Endothelial cell of umbilical vein (primary cell): ENCODE data around the gene EP400. TPM values are rescaled to one million over a fixed set of nuclear protein-coding genes. Genes with fewer than 3 reads are reported as not detected.
A peak's percentile ranks its signal among the peaks of the same experiment; 100 is the strongest.
"Not testable (repeated sequence)": the region's sequence is repeated elsewhere in the genome, so short reads cannot be mapped to it uniquely, and the experiment has no call there.

Experiments used
- BruUV-seq: library from RNA; stranded (reverse); fragments of 400-500 nt; replicated peaks from 2 replicates; lab custom pipeline; 2021; lab: Mats Ljungman, UMichigan
- CTCF ChIA-PET: fragments of 300-600, 350-600 bp; sonication (Branson Sonifier 250); formaldehyde crosslinking; loops from one replicate; lab custom pipeline; 2021; ENCODE audit warnings: antibody characterized with exemption, inconsistent platforms; lab: Charles Lee
- POLR2A ChIA-PET: fragments of 300-600, 350-600 bp; sonication (Branson Sonifier 250); formaldehyde crosslinking; loops from one replicate; lab custom pipeline; 2021; ENCODE audit warnings: antibody characterized with exemption, inconsistent platforms; lab: Charles Lee
- DNase-seq: peaks from one replicate; pipeline ENCODE4 v3.0.0-alpha.2; 2011; ENCODE audit warnings: low read depth, low spot score
- FAIRE-seq: peaks from 2 replicates; lab custom pipeline; 2011; peaks lifted over from hg19 to GRCh38; lab: Jason Lieb, UNC
- H2AFZ ChIP-seq: 2 replicates; pipeline ENCODE4 v1.6.0; 2012; ENCODE audit warnings: low read depth, low read length, control low read depth, inconsistent platforms
- H3K27ac ChIP-seq: 2 replicates; pipeline ENCODE4 v1.5.1; 2011; ENCODE audit warnings: low read depth, mild to moderate bottlenecking, control low read depth, low read length, moderate library complexity; ENCODE audit not compliant: insufficient read depth
- H3K27me3 ChIP-seq, 2 experiments: 2 replicates each; pipeline versions ENCODE4 v1.6.0 to v1.6.1; 2011; ENCODE audit warnings: low read length in 2 of 2, mixed read lengths in 1 of 2; ENCODE audit not compliant: control insufficient read depth in 2 of 2, insufficient read depth in 2 of 2
- H3K36me3 ChIP-seq, 2 experiments: 2 replicates in 1 of 2; 3 replicates in 1 of 2; pipeline ENCODE4 v1.5.1; 2011; ENCODE audit warnings: low read length in 2 of 2, mild to moderate bottlenecking in 1 of 2, moderate library complexity in 1 of 2; ENCODE audit not compliant: control insufficient read depth in 2 of 2, insufficient read depth in 2 of 2; ENCODE audit errors: extremely low read depth in 1 of 2
- H3K4me1 ChIP-seq: 3 replicates; pipeline ENCODE4 v1.5.1; 2011; ENCODE audit warnings: mild to moderate bottlenecking, low read length; ENCODE audit not compliant: control insufficient read depth, insufficient read depth; ENCODE audit errors: extremely low read depth
- H3K4me2 ChIP-seq: 2 replicates; pipeline ENCODE4 v1.6.1; 2011; ENCODE audit warnings: low read length, control low read depth, mixed read lengths; ENCODE audit not compliant: insufficient read depth
- H3K4me3 ChIP-seq, 3 experiments: fragments of 200-600 bp in 1 of 3; sonication (generic), shearing (Covaris generic) in 1 of 3; replicated peaks in 1 of 3; 2 replicates each; pipeline ENCODE4 v1.5.1; 2011 to 2016; ENCODE audit warnings: control low read depth in 3 of 3, low read length in 3 of 3, mild to moderate bottlenecking in 2 of 3, inconsistent platforms in 1 of 3, low read depth in 1 of 3, moderate library complexity in 1 of 3; ENCODE audit not compliant: insufficient read depth in 1 of 3
- H3K79me2 ChIP-seq: 2 replicates; pipeline ENCODE4 v1.6.0; 2012; ENCODE audit warnings: low read length, inconsistent platforms; ENCODE audit not compliant: control insufficient read depth, insufficient read depth
- H3K9ac ChIP-seq: replicated peaks from 2 replicates; pipeline ENCODE3; 2011; ENCODE audit warnings: low read length, control low read depth; ENCODE audit not compliant: insufficient read depth; ENCODE audit errors: extremely low read depth
- H3K9me1 ChIP-seq: replicated peaks from 3 replicates; pipeline ENCODE4 v1.6.0; 2011; ENCODE audit warnings: mild to moderate bottlenecking, low read length; ENCODE audit not compliant: control insufficient read depth, insufficient read depth; ENCODE audit errors: extremely low read depth
- H3K9me3 ChIP-seq: replicated peaks from 2 replicates; pipeline ENCODE4 v1.5.1; 2012; ENCODE audit warnings: low read length, inconsistent platforms; ENCODE audit not compliant: control insufficient read depth, insufficient read depth
- H4K20me1 ChIP-seq: replicated peaks from 2 replicates; pipeline ENCODE3; 2011; ENCODE audit warnings: mild to moderate bottlenecking, low read length; ENCODE audit not compliant: control insufficient read depth, insufficient read depth; ENCODE audit errors: extremely low read depth
- EZH2 ChIP-seq: IDR thresholded peaks from 2 replicates; pipeline ENCODE4 v1.6.1; 2012; ENCODE audit warnings: borderline replicate concordance, low read depth, mild to moderate bottlenecking, moderate library complexity, low read length, inconsistent platforms; ENCODE audit not compliant: severe bottlenecking
- FOS ChIP-seq: IDR thresholded peaks from 2 replicates; pipeline ENCODE4 v1.6.1; 2011; ENCODE audit warnings: mild to moderate bottlenecking, low read length, moderate library complexity, borderline replicate concordance; ENCODE audit not compliant: insufficient read depth
- GATA2 ChIP-seq: IDR thresholded peaks from 2 replicates; pipeline ENCODE4 v1.7.0; 2011; ENCODE audit warnings: low read depth, mild to moderate bottlenecking, moderate library complexity, mixed read lengths, low read length; ENCODE audit not compliant: insufficient read length, insufficient read depth
- JUN ChIP-seq: IDR thresholded peaks from 2 replicates; pipeline ENCODE4 v1.6.1; 2011; ENCODE audit warnings: borderline replicate concordance, low read depth; ENCODE audit not compliant: insufficient read length, insufficient read depth
- MYC ChIP-seq: IDR thresholded peaks from one replicate; pipeline ENCODE4 v1.6.1; 2011; ENCODE audit warnings: mild to moderate bottlenecking, low read depth, low read length
- POLR2A ChIP-seq: IDR thresholded peaks from 2 replicates; pipeline ENCODE4 v1.6.1; 2012; ENCODE audit warnings: low read depth, mild to moderate bottlenecking, control low read depth, low read length
- dilution Hi-C: fragments of 300-500 bp; cut with MboI; formaldehyde crosslinking; loops from one replicate; pipeline ENCODE4 v1.15.0; 2019; ENCODE audit warnings: low sequenced_read_pairs; ENCODE audit not compliant: extremely low pct_ligation_motif_present
- intact Hi-C: fragments of 100-400 bp; cut with micrococcal nuclease; formaldehyde crosslinking; loops from one replicate; pipeline ENCODE4 v1.10.0; 2022
- polyA plus RNA-seq, 4 experiments: library from polyadenylated mRNA; depleted of rRNA in 3 of 4; stranded (reverse) in 3 of 4; unstranded in 1 of 4; fragments of >200 nt; gene quantifications; 2 replicates each; pipeline versions ENCODE4 v1.2.1 to v1.2.3, GENCODE V29; 2011 to 2012; ENCODE audit warnings: missing spikeins in 1 of 4
- total RNA-seq: library from RNA; stranded (reverse); gene quantifications from 2 replicates; pipeline ENCODE4 v1.2.3, GENCODE V29; 2021
- TF ChIP-seq, protein P1 (sequence below): IDR thresholded peaks from 2 replicates; pipeline ENCODE4 v1.6.1; 2011; ENCODE audit not compliant: insufficient read depth, insufficient read length
- TF ChIP-seq, protein P2 (sequence below), 2 donors: IDR thresholded peaks; 1 replicate in 1 of 2; 2 replicates in 1 of 2; pipeline ENCODE4 v1.5.1; 2011; ENCODE audit warnings: low read length in 2 of 2, mild to moderate bottlenecking in 2 of 2, moderate library complexity in 2 of 2, control low read depth in 1 of 2, inconsistent platforms in 1 of 2, low read depth in 1 of 2; ENCODE audit not compliant: insufficient read depth in 1 of 2; ENCODE audit errors: extremely low read depth in 1 of 2

The EP400 gene
- total and polyA plus RNA-seq, 2 donors (not counting 3 experiments of a cell fraction or from before 2014, with no cell fraction given), result 9.0 to 57.7 TPM

DNA sequence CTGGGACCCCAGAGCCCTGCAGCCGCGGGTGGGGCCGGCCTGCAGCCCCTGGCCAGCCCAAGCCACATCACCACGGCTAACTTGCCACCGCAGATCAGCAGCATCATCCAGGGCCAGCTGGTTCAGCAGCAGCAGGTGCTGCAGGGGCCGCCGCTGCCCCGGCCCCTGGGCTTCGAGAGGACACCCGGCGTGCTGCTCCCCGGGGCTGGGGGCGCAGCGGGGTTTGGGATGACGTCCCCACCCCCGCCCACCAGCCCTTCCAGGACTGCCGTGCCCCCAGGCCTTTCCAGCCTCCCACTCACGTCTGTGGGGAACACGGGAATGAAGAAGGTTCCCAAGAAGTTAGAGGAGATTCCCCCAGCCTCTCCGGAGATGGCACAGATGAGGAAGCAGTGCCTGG, 11.6 kb downstream of the EP400 start:
- H3K4me2 ChIP-seq, FAIRE-seq, H3K36me3 ChIP-seq, H3K9ac ChIP-seq, H3K9me3 ChIP-seq, dilution Hi-C loops, H3K4me1 ChIP-seq, intact Hi-C loops, H3K27me3 ChIP-seq, H2AFZ ChIP-seq, H3K27ac ChIP-seq, H3K9me1 ChIP-seq, CTCF ChIA-PET, H3K4me3 ChIP-seq, DNase-seq, POLR2A ChIA-PET: not testable (repeated sequence)
- H4K20me1 ChIP-seq, result peaks cover 12% of the 10 kb centered on the region
- TSS peak; percentile 31 for BruUV-seq
- peaks cover 82% of the 10 kb centered on the region for H3K79me2 ChIP-seq

DNA sequence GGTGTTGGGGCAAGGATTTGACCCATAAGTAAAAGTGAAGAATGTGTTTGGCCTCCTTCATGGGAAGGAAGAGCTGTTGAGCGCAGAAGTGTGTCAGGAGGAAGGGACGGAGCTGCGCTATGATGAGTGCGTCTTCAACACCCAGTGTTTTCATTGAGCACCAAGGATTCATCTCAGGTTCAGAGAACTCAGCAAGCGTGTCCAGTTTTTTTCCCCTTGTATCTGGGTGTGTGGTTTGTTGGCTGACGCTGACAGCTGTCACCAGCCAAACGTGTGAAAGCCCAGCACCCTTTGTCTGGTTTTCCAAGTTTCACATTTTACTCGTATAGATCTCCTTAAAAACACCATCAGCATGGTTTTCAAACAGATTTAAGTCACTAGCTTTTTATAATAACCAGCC, 12.3 kb downstream of the EP400 start:
- dilution Hi-C loops (no loop called here), intact Hi-C loops (no loop called here)
- Histone ChIP-seq H3K27ac (no peak overlapping the region), H3K9ac (no peak overlapping the region), H4K20me1 (peaks cover 12% of the 10 kb centered on the region), H2AFZ (no peak overlapping the region), H3K9me3 (no peaks in the 10 kb centered on the region), H3K79me2 (peaks cover 78% of the 10 kb centered on the region), H3K36me3 (peaks cover 0 to 5% of the 10 kb centered on the region in 2 experiments), H3K4me2 (no peak overlapping the region), H3K4me1 (no peaks in the 10 kb centered on the region), H3K27me3 (no peaks in the 10 kb centered on the region), H3K9me1 (no peaks in the 10 kb centered on the region), H3K4me3 (no peak overlapping the region)
- DNase-seq (no peak), FAIRE-seq (no peak)
- BruUV-seq, result no TSS peak
- CTCF ChIA-PET, result interaction anchor here (1.2 to 1.4 kb wide), 3 partner anchors 12 to 27 kb away, joined by 3 to 6 read pairs (median 4); partner anchors contain the start of gene EP400
- POLR2A ChIA-PET, result no interaction called here
- TF ChIP-seq JUN, result no peak
- TF ChIP-seq, protein P1, sequence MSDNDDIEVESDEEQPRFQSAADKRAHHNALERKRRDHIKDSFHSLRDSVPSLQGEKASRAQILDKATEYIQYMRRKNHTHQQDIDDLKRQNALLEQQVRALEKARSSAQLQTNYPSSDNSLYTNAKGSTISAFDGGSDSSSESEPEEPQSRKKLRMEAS, result no peak
- no peak for TF ChIP-seq GATA2
- TF ChIP-seq POLR2A, result no peak
- no peak for TF ChIP-seq FOS
- no peak for TF ChIP-seq EZH2
- TF ChIP-seq, protein P2, sequence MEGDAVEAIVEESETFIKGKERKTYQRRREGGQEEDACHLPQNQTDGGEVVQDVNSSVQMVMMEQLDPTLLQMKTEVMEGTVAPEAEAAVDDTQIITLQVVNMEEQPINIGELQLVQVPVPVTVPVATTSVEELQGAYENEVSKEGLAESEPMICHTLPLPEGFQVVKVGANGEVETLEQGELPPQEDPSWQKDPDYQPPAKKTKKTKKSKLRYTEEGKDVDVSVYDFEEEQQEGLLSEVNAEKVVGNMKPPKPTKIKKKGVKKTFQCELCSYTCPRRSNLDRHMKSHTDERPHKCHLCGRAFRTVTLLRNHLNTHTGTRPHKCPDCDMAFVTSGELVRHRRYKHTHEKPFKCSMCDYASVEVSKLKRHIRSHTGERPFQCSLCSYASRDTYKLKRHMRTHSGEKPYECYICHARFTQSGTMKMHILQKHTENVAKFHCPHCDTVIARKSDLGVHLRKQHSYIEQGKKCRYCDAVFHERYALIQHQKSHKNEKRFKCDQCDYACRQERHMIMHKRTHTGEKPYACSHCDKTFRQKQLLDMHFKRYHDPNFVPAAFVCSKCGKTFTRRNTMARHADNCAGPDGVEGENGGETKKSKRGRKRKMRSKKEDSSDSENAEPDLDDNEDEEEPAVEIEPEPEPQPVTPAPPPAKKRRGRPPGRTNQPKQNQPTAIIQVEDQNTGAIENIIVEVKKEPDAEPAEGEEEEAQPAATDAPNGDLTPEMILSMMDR (IDR thresholded peaks at IDR 0.05; ENCODE audit: extremely low read depth in 1 of 2, insufficient read depth in 1 of 2, low read depth in 1 of 2, low read length in 2 of 2), result no peak
- TF ChIP-seq MYC, result no peak
